ENCODE results near the gene ABR.

GRCh38 chr17:1069847-1070246 is 109.9 kb downstream of the ABR start:
- TF ChIP-seq CTCF (IDR thresholded peaks at IDR 0.05; ENCODE audit: insufficient read depth, low read length) (no peak), POLR2AphosphoS5 (IDR thresholded peaks at IDR 0.05; ENCODE audit: low read depth) (no peak)

Measured in HL-60 (cell line).